Measurements from ENCODE around the gene USP35.
A peak's percentile ranks its signal among the peaks of the same experiment; 100 is the strongest.

The USP35 gene

DNA sequence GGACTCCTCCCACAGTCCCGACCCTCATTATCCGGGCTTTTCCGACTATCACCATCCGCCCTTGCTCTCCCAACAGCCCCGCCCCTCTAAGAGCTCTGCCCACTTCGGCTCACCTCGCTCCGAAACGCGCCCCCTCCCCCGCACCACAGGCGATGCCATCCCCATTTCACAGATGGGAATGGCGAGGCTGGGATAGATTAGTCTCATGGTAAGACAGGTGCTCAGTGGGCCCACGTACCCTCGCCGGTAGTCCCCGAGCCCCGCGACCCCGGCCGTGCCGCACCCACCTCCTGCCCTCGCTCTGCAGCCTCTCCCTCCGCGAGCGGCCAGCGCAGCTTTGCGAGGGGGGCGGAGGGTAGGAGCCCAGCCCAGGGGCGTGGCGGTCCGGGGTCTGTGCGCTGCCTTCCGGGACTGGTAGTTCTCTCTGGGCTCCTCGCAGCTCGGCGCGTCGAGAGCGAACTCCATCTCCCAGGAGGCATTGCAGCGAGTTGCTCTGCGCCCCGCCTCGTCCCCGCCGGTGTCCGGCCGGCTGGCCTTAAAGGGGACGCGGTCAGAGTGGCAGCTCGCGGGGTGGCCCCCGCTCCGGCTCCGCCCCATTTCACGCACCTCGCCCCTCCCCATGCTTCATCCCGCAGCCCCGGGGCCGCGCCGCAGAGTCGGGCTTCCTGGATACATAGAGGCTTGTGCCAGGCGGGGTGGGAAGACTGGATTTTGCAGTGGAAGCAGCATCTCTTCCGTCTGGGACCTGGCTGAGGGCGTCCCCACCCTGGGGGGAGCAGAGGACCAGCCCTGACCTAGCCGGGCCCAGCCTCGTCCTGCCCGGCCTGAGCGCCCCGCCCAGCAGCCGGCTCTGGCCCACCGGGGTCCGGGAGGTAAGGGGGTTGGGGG is at the start of gene USP35, which contains the start of gene KCTD21:
Gene USP35 (plus strand): TSS at position 634 of the 888 bp plus-strand sequence. CDS start 7,327 bp downstream, outside the sequence.
Gene KCTD21 (minus strand): TSS at position 341 of the 888 bp plus-strand sequence. CDS start 14,072 bp downstream, outside the sequence.
- DNase-seq, result peak; percentile 75

DNA sequence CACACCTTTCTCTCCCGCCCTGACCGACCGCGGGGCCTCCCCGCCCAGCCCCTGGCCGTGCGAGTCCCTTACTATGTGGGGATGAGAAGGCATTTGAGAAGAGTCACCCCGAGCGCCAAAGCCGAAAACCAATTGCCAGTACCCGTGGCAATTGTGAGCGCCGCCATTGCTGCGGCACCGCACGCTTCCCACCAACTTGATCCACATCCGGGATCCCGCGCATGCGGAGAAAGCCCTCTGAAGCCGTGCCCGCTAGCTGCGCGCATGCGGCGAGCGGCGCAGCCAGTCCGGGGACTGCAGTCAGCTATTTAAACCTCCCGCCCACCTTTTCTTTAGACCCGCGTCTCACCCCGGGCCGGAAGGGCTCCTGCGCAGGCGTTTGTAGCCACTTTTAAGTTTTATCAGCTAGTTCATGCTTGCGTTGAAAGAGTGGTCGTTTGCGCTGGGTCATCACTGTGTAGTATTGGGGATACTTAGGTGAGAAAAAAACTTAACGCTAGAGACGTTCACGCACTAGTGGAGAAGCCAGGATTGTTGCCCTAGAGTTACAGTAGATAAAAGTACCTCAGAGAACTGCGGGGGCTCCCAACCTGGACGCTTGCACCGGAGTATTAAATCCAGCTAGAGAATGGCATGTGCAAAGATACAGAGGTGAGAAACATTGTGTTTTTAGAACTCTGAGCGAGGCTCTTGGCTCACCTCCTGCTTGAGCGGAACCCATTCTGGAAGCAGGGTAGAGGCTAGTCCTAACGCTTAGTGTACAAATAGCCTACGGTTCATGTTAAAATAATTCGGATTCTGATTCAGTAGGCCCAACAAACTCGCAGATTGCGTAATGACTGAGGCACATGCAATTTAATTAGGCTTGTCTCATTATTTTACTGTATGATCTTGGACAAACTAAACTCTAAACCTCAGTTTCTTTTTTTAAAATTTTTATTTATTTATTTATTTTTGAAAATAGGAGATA is 49.0 kb upstream of the USP35 start, which contains the start of gene ALG8:
Gene ALG8 (minus strand): TSS at position 205 of the 970 bp plus-strand sequence. CDS start 38 bp downstream, at position 167.
- peak; percentile 77 for DNase-seq

GRCh38 chr11:78140392-78141077 is 48.2 kb upstream of the USP35 start:
- no peak for DNase-seq

GRCh38 chr11:78145511-78146025 is 43.2 kb upstream of the USP35 start:
- DNase-seq, result no peak

GRCh38 chr11:78147807-78148206 is 40.9 kb upstream of the USP35 start:
- DNase-seq, result peak; percentile 81

DNA sequence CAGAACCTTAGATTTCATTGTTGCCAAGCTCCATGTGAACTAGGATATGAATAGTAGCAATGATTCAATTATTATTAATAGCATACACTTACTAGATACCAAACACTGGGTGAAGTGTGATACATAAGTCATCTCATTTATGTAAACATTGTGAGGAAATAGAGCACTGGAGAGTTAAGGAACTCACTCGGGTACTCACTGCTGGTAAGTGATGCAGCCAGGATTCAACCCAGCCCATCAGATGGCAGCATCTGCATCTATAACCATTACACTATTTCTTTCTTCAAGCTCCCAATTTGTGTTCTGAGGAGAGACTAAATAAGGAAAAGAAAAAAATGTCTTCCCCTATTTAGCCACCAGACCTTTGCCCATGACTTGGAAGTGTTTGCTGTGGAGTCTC is 39.1 kb upstream of the USP35 start:
- DNase-seq, result no peak

GRCh38 chr11:78150346-78150745 is 38.4 kb upstream of the USP35 start:
- DNase-seq, result no peak

DNA sequence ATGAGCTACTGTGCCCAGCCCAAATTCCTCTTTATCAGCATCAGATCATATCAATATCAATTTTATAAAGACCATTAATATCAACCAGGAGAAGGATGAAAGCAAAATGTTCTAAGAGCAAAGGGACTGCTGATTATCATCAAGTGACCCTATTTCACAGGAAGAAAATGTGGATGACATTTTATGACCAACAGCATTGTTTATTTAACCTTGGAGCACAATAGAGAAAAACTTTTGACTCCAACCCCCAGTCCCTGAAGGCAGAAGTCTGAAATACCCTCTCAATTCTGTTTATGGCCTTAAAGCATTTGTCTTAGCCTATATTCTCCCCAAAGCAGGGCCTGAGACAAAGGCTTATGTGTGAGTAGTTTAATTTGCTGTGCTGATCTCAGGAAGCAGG is 38.0 kb upstream of the USP35 start:
- no peak for DNase-seq

GRCh38 chr11:78151804-78152203 is 36.9 kb upstream of the USP35 start:
- no peak for DNase-seq

DNA sequence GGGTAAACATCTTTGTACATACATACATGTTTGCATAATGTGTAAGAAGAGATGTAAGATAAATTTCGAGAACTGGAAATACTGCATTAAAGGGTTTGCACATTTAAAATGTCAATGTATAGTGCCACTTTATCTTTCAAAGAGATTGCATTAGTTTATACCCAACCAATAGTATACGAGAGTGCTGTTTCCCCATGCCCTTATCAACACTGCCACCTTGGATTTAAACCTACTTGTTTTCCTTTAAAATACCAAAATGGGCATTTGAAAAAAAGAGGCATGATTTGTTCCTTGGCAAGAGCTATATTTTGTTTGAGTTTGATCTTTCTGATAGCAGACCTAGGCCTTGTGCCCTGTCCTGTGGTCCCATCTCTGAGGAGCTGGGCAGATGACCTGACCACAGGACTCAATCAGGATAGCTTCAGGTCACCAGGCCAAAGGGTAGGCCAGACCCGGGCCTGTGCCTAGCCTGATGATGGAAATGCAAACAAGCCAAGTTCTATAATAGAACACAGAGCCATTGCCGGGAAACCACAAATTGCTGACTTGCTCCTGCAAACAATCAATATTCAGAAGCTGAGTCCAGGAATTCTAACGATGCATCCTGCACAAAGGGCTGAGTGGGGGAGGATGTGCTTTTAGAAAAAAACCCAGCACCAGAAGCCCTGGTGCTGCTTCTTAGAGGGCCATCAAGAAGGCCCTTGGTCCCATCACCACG is 32.4 kb upstream of the USP35 start:
- no peak for DNase-seq

DNA sequence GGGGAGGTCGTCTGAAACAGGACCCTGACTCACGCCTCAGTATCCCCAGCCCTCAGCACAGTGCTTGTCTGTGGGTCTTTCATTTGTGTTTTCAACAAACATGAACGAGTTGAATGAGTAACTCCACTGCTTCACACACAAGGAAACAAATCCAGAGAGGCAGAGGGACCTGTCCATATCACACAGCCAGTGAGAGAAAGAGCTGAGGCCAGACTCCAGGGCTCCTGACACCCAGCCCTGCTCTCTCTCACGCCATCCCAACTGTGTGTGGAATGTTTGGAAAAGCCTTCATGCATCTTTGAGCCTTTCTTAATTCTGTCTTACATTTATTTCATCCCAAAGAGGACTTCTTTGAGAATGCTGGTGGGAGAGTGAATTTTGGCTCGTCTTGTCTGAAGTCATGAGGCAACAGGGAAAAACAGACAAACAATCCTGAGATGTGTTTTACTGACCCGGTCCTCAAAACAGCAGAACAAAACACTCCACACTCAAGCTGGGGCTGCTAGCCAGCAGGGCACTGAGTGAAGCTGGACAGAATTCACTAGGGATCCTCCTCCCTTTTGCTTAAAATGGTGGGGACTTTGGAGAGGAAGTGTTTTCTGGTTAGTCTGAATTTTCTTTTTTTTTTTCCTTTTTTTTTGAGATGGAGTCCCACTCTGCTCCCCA is 29.6 kb upstream of the USP35 start:
- DNase-seq, result no peak

DNA sequence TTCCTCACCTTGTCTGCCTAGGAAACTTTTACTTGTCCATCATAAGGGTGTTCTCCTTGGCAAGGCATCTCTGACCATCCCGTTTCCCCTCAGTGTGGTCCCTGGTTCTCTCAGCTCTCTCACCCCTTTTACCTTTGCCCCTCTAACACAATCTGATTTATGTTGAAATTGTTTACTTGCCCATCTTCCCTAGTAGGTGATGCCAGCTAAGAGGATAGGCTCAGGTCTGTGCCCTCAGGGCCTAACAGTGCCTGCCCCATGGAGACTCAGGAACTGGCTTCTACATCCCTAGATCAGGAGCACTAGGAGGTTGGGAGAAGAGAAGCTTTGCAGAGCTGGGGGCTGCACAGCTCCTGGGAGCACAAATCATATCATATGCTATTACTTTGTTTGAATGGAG is 28.2 kb upstream of the USP35 start:
- DNase-seq, result no peak

GRCh38 chr11:78161346-78161745 is 27.4 kb upstream of the USP35 start:
- DNase-seq, result no peak

- no peak for DNase-seq
These were observed 26.8 kb upstream of the USP35 start for GRCh38 chr11:78161962-78162371.

GRCh38 chr11:78163828-78164227 is 24.9 kb upstream of the USP35 start:
- DNase-seq, result no peak

DNA sequence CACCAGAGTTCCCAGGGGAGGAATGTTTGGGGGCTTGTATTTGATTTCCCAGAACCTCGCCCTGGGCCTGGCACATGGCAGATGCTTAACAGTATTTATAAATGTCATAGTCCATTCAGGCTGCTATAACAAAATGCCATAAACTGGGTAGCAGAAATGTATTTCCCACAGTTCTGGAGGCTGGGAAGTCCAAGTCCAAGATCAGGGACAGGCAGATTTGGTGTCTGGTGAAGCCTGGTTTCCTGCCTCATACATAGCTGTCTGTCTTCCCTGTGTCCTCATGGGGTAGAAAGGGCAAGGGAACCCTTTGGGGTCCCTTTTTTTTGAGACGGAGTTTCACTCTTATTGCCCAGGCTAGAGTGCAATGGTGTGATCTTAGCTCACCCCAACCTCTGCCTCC is 24.2 kb upstream of the USP35 start:
- no peak for DNase-seq

DNA sequence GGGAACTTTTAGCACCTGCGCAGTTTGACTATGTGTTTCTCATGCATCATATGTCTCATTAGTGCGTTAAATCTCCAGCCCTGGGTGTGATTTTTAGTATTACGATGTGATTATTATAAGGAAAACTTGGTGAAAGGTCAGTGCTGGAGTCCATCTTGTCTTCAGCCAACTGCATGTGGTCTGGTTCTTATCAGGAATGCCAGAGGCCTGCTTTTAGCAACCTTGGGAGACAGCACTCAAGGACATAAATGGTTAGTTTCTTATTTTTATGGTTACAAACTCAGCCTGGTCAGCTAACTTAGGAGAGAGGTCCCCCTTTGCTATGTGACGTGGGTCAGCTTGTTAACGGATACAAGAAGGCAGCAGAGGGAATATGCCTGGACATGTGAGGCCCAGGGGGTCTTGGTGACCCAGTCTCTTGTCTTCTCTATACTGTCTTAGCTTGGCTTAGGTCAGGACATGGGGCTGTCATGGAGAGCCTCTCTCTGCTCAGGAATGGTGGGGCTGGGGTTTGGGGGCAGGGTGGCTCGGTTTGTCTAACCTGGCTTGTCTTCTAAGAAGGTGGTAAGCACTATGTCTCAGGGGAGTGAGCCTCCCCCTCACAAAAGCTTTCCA is 21.8 kb upstream of the USP35 start:
- no peak for DNase-seq

DNA sequence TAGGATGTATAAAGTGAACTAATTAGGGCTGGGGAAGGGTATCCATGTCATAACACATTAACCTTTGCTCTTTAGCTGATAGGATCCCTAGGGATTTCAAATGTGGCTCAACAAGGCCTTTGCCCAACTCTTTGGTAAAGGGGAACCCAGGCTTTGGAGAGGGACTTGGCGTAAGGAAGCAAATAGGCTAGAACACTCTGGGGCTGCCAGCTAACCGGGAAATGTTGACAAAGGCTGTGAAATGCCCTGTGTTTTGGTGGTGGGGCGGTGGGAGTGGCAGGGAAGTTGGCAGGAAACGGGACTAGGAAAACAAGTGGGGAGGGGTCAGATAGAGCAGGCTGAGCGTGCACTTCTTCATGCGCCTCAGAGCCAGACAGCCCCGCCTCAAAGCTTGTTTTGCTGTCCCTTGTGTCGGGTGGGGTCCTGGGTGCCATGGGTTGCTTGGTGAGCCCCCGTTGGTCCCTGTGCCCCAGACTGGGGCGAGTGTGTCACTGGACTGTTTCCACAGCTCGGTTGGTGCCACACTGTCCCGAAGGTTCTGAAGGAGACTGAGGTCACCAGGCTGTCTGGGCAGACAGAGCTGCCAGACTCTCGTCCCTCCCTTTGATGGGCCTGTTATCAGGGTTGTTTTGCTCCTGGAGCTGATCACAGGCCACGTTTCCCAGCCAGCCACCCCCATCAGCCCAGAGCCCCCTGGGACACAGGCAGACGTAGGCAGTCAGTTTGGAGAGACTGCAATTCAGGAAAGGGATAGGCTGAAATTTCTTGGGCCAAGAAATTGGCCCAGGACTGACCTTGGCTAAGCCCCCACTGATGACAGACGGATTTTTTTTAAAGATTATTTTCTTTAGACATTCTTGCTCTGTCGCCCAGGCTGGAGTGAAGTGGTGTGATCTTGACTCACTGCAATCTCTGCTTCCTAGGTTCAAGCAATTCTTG is 19.9 kb upstream of the USP35 start:
- DNase-seq, result no peak

- DNase-seq, result no peak
These were observed 18.3 kb upstream of the USP35 start for GRCh38 chr11:78170413-78170812.
